Ramos (cell line): Measurements from ENCODE around the gene PLCB2.

Experiments
- in situ Hi-C: fragments of 300-500 bp; cut with MboI; formaldehyde crosslinking; loops from one replicate; pipeline ENCODE4 v1.14.3; 2022; ENCODE audit warnings: low sequenced_read_pairs; ENCODE audit not compliant: unreplicated experiment

PLCB2 gene

DNA sequence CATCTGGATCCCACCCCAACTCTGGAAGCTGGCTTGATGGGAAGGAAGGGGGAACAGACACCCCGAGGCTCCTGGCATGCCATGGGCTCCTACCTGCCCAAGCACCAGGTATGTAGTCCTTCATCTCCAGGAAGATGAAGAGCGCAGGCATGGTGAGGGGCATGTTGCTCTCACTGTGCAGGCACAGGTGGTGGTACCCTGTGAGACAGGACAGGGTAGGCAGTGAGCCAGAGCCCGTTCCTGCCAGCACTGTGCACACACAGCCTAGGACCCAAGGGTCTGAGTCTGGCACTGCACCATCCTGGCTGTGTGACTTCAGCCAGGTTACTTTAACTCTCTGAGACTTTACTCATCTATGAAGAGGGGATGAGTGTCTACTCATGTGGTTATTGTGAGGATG is 15.5 kb downstream of the PLCB2 start:
- in situ Hi-C loops, result no loop called here

DNA sequence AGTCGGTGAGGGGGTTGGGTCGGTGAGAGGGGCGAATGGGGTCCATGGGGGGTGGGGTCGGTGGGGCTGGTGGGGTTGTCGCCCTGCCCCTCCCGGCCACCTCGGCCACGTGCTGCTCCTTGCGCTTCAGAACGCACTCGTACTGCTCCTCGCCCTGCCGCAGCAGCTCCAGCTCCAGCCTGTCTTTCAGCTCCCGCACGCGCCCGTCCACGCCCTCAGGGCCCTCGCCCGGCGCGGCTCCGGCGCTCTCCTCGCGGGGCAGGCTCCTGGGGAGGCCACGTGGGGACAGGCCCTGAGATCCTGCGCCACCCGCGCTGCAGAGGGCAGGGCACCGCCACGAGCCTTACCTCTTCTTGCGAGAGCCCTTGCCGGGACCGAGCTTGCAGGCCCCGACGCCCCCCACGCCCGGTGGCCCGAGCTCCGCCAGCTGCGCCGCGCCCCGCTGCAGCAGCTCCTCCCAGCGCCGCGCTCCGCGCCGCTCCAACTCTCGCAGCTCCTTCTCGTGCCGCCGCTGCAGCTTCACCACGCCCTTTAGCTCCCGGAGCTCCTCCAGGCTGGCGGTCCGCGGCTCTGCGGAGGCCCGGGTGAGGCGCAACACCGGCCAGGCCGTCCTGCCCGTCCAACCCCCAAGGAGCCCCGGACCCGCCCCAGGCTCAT is 16.7 kb downstream of the PLCB2 start:
- in situ Hi-C loops, result no loop called here

DNA sequence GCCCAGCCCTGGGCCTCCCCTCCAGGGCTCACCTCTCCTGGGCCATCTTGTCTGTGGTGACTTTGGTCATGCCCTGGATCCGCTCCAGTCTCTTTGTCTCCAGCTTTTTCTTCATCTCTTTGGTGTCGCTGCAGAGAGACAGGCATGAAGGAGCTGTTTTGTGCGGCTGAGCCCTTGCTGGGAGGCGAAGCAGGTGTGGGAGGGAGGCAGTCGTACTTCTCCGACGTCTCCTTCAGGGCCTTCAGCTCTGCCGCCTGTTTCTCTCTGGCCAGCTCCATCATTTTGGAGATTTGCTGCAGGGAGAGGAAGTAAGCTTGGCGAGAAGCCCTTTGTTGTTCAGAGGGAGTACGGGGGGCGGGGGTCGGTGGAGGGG is 17.2 kb downstream of the PLCB2 start:
- in situ Hi-C loops, result no loop called here

DNA sequence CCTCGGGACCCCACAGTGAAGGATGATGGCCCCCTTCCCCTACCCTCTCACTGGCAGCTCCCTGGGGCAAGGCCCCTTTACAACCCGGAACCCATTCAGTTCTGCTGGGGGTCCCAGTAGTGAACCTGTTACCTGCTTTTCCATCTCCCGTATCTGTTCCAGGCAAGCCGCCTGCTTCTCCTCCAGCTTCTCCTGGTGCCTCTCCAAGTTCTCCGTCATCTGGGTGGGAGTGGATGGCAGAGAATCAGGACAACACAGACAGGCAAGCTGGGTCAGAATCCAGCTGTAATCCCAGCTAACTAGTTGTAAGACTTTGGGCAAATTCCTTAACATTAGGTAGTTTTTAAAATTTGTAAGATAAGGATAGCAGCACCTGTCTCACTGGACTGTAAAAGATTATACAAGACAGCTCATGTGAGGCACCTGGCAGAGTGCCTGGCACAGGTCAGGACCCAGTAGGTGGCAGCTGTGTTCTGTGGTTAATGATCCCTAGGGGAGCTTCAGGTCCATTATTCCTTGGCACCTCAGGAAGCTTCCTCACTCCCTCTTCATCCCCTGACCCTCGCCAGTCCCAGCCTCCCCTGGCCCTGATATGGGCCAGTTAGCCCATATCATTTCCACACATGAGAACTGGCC is 18.5 kb downstream of the PLCB2 start:
- in situ Hi-C loops, result no loop called here

DNA sequence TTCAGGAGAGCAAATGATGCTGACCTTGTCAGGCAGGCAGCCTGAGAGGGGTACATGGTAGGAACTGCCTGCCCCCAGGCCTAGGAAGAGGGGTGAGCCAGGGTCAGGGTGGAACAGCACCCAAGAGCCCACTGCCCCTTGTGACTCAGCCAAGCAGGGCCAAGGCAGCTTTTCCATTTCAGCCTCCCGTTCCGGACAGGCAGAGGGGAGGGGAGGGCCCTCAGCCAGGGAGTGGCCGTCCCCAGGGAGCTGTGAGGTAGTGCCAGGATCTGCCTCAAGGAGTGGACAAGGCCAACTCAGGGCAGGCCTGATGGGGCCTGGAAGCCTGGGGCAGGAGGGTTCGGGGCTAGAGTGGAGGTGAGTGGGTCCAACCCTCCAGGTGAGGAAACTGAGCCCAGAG is 19.8 kb downstream of the PLCB2 start:
- in situ Hi-C loops, result no loop called here

DNA sequence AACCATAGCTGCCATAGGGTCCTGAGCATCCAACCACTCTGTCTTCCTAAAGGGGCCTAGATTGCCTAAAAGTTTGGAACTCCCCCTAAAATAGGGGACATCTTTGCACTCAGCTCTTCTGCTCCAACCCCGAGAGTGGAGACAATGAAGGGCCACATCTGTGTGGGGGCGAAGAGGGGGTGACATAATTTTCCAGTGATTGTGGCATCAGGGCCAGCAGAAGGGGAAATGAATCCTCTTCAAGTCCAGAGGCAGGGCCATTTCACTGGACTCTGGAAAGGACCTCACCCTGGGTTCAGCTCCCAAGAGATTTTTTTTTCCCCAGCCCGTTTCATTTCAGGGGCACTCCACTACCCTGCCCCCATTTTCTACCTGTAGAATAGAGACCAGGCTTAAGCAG is 20.2 kb downstream of the PLCB2 start:
- in situ Hi-C loops, result no loop called here

DNA sequence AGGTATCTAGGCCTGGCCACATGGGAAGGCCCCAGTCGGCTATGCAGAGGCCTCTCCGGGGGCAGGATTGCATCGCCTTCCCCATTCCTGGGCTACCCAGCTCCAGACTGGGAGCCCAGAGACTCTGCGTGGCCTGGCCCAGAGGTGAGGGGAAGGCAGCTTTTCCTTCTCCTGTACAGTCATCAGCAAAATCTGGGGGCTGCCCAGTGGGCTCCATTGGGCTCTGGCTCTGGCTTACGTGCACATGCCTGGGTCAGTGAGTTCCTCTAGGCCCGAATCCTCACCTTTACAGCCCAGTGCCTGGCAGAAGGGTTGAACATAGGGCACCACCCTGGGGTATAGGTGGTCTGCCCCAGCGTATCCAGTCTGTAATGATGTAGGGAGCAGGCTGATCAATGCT is 20.9 kb downstream of the PLCB2 start:
- in situ Hi-C loops, result no loop called here

DNA sequence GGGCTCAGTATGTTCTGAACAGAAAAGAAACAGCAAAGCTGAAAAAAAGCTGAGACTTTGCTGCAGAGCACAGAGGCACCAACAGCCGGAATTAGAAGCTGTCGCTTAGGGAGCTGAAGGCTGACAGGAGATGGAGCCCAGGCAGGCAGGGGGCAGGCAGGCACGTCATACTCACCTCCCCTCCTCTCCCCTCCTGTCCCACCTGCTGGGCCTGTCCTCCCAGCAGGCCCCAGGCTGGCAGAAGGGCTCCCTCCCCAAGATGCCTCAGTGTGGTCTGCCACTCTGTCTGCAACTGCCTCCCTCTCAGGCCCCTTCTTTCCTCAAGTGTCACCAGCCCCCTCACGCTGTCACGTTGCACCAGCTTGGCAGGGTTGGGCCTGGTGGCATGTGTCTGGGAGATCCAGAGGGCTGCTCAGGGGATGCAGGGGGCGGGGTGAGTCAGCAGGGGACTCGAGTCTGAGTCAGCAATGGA is 21.6 kb downstream of the PLCB2 start:
- in situ Hi-C loops, result no loop called here

DNA sequence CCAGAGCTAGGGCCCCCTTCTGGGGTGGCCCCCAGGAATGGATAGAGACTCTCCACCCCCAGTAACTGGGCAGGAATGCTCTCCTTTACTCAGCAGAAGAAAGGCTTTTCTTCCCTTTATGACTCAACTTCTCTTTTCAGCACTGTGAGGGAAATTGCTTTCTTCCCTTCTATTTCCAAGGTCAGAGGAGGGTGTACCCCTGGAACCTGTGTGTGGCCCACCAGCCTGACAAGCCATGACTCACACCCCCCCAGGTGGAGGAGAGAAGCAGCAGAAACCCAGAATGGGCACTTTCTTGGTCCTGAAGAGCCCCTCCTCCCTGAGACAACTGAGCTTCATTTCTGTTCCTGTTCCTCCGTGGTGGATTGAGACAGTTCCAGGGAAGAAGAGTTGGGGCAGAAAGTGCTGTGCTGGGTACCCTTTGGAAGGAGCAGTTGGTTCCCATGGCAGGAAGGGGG is 22.2 kb downstream of the PLCB2 start:
- in situ Hi-C loops, result no loop called here

DNA sequence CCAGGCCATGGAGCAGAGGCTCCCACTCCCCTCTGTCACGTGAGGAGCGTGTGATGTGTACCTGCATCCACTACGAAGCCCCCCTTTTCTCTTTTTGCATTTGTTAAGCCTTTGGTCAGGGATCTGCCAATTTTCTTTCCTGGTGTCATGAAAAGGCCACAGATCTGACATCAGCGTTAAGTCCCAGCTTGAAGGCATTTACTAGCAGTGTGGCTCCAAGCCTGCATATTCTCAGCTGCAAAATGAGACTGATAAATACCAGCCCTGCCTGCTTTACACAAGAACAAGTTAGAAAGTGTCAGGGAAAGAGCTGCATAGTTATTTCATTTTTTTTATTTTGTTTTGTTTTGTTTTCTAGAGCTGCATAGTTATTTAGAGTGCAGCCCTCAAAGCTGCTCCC is 22.6 kb downstream of the PLCB2 start:
- in situ Hi-C loops, result no loop called here

DNA sequence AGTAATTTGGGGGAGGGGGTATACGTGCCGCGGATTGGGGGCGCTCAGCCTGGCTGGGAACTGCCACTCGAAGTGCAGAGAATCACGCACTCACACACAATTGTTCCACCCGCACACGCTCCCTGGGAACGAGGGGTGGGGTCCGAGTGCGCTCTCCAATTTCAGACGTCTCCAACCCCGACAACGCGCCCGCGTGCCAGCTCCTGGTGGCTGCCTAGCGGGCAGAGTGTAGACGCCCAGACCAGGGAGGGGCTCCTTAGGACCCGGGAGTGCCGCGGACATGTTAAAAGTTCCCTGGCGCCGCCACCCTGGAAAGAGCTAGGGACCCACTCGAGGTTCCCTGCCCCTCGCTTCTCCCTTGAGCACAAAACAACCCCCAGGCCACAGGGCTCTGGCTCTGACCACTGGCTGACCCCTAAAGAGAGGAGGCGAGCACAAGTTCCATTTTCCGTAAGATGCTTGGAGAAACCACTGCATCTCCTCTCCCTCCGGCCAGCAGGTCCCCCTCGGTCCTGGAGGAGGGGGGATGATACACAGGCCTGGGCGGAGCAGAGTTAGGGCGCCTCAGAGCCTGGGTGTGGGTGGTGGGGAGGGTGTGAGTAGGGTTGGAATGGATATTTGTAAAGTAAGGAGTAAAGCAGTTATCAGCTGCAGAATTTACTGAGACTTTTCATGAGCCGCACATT is 24.0 kb downstream of the PLCB2 start:
- in situ Hi-C loops, result no loop called here

DNA sequence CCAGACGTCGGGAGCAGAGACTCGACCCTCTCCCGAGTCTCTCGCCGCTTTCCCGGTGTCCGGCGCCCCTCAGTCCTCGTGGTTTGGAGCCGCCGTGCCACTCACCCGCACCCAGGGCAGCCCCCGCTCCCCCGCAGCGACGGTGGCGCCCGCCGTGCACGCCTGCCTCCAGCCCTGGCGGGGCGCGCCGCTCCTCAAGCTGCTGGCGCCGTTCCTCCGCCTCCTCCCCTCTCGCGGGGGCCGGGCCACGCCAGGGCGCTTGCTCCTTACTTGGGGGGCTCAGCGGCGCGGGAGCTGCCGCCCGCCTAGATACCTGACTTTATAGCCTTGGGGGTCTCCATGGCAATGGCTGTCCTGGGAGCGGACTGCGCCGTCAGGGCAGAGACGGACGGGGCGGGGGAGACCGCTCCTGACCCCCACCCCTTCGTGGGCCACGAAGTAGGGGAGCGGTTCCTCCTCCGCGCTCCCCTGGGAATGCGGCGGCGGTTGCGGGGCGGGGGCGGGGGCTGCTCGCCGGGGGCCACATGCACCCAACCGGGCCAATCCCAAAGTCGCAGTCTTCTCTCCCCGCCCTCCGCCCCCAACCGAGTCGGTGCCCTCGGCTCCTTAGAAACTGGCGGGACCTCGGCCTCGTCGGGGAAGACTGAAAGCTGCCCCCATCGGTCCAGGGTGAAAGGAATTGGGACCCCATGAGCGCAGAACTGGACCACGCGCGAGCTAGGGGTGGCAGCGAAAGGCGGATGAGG is 24.7 kb downstream of the PLCB2 start, which contains the start of gene ANKRD63:
Gene ANKRD63, minus strand, starts transcription at position 196 of the 746 bp plus-strand sequence. CDS start 478 bp downstream, outside the sequence.
- in situ Hi-C loops, result no loop called here

DNA sequence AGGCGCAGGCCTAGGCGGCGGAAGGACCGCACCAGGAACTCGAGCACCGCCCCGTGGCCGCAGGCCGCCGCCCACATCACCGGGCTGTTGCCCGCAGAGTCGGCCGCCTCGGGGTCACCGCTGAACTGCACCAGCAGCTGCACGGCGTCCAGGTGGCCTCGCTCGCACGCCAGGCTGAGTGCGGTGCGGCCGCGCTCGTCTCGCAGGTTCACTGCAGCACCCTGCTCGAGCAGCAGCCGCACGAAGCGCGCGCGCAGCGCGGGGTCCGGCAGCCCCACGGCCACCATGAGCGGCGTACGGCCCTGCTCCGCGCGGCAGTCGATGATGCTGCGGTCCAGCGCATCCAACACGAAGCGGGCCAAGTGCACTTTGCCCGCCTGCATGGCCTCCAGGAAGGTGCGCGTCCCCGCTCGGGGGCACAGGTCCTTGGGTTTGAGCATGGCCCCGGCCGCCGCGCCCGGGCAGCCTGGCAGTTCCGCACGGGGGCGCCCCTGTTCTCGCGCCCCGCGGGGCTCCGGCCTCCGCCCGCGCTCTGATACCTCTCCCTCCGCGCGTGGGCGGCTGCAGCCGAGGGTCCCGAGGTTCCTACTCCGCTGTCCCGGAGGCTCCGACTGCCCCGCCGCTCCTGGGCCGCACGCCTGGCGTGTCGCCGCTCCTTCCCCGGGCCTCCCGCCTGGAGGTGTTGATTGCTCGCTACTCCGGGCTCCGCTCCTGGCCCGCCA is 25.4 kb downstream of the PLCB2 start:
- in situ Hi-C loops, result no loop called here

DNA sequence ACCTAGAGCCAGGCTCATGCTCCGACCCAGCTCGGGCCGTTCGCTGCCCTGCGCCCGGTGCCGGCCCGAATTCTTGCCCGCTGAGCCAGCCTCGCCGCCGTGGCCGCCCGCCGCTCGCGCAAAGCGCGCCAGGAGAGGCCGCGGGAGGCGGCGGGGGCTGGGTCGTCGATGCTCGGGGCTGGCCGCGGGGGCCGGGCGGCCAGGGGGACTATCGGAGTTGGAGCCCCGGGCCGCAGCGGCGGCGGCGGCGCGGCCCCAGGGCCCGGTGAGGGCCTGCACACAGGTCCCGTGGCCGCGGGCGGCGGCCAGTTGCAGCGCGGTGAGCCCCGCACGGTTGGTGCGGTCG is 26.0 kb downstream of the PLCB2 start:
- in situ Hi-C loops, result no loop called here

DNA sequence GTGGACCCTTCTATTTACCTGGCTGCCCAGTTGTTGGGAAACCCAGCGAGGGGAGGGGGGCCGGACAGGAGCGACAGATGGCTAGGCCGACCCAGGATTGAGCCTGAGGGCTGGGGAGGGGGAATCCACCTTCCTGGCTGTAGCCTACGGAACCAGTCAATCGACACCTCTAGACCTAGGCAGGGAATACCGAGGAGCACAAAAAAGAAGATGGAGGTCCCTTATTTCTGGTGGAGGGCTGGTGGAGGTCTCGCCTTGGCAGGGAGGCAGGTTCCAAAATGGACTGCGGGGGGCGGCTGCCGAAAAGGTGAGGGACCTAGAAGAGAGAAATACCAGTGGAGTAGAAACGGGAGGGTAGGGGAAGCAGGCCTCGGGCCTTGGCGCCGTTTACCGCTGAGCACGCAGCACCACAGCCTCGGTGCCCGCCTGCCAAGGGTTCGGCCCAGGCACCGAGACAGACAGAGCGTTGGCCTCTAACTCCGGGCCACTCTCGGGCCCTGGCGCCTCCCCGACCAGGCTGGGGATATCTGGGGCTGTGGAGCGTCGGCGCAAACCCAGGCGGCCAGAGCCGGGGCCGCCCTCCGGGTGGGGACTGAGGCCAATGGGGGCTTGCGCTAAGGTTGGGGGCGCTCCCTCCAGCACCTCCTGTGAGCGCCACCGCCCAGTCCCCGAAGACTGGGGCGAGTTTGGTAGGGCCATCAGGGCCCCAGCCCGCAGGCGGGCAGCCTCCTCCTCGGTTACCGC is 26.5 kb downstream of the PLCB2 start:
- in situ Hi-C loops, result no loop called here

DNA sequence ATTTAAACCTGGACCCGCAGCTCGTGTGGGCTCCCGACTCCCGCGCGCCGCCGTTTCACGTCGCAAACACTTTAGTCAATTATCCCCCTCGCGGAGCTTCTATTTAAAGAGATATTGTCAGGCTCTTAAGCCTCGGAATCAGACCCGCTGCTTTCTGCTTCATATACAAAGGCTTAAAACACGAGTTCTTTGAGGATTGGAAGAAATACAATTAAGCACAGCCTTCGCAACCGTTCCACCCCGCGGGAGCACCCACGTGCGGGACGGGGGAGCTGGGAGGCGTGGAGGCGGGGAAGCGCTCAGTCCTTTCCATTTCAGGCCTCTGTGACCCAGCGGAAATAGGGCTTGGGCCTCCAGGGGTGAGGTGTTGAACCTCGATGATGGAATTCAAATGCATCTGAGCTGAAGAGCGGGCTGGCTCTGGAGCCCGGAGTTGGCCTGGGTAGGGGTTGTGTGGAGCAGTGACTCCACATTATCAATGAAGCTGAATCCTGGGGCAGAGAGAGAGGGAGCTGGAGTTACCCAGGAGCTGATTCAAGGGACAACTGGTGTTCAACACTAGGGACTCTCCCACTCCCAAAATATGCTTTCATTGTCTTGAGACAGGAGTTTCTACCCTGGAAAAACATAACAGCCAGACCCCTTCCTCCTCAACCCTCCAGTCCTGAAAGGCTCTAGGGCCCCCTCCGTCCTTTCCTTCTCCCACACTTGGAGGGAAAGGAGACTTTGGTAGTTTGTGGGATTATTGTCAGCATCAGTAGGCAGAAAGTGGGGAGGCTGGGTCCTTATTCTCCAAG is 27.3 kb downstream of the PLCB2 start:
- in situ Hi-C loops, result no loop called here

DNA sequence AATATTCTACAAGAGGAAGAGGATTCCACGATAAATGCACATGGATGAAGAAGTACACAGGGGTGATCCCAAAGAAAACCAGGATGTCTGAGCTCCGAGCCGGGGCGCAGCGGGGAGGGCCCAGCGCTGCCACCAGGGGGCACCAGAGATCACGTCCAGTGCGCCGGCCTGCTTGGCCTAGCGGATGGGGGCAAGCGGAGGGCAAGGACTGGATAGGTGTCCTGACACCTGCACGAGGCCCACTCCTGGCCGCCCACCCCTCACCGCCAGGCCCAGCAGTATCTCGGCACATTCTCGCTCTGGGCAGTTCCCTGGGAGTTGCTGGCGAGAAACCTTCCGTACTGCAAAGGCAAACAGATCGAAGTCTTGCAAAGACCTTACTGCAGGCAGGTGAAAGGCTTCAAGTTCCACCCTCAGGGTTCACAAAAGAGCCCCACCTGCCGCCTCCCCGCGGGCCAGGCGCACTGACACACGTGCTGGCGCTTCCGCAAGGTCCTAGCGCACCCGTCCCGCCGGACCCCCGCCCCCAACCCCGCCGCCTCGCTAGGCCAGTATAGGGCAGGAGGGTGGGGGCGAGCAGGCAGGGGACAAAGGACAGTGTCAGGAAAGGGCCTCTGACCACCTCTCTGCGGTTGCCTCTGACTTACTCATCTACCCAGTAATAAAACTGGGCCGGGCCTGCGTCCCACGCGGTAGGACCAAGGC is 28.1 kb downstream of the PLCB2 start:
- in situ Hi-C loops, result loop anchor here (5.0 kb wide), 1 partner anchor 58 kb away; no protein-coding TSS in a partner anchor

DNA sequence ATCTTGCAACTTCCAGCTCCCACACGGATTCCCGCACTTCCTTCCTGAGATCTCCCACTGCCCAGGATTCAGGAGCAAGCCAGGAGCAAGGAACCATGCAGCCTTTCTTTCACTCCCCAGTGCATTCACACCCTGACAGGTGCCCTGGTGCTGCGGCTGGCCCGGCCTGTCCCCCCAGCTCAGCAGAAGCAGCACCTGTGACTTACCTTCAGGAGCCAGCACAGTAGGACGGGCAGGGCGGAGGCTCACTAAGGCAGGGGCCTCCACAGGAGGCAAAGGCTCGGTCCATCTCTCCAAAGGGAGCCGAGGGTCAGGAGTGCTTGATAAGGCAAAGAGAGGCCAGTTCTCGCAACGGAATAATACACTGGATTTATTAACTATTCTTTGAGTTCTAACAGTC is 29.7 kb downstream of the PLCB2 start:
- in situ Hi-C loops, result loop anchor here (5.0 kb wide), 1 partner anchor 59 kb away; no protein-coding TSS in a partner anchor
